ENCODE data around the gene PRCP.

- TF ChIP-seq, protein P1, sequence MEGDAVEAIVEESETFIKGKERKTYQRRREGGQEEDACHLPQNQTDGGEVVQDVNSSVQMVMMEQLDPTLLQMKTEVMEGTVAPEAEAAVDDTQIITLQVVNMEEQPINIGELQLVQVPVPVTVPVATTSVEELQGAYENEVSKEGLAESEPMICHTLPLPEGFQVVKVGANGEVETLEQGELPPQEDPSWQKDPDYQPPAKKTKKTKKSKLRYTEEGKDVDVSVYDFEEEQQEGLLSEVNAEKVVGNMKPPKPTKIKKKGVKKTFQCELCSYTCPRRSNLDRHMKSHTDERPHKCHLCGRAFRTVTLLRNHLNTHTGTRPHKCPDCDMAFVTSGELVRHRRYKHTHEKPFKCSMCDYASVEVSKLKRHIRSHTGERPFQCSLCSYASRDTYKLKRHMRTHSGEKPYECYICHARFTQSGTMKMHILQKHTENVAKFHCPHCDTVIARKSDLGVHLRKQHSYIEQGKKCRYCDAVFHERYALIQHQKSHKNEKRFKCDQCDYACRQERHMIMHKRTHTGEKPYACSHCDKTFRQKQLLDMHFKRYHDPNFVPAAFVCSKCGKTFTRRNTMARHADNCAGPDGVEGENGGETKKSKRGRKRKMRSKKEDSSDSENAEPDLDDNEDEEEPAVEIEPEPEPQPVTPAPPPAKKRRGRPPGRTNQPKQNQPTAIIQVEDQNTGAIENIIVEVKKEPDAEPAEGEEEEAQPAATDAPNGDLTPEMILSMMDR (IDR thresholded peaks at IDR 0.05; ENCODE audit: insufficient read depth, low read depth, low read length): no peak
- TF ChIP-seq EZH2 (IDR thresholded peaks at IDR 0.05; ENCODE audit: insufficient read depth, low read length): no peak
Observed at GRCh38 chr11:82865841-82866240, 34.4 kb downstream of the PRCP start.

All from astrocyte (in vitro differentiated cells and primary cell).